T-helper 2 cell treated with Interferon-gamma antibody and Interleukin-4, amounts not matched to agents 100 ng/mL and 5 ng/mL, for 36 hours (primary cell): ENCODE measurements around the gene AGAP9. TPM values are rescaled to one million over a fixed set of nuclear protein-coding genes. Genes with fewer than 3 reads are reported as not detected.
"Not testable (repeated sequence)": the region's sequence is repeated elsewhere in the genome, so short reads cannot be mapped to it uniquely, and the experiment has no call there.

Experiments
- intact Hi-C: fragments of 100-400 bp; cut with micrococcal nuclease; formaldehyde crosslinking; loops from one replicate; pipeline ENCODE4 v1.15.1; 2023
- total RNA-seq: library from RNA; stranded (reverse); gene quantifications from 2 replicates; pipeline ENCODE4 v1.2.3, GENCODE V29; 2022

Gene AGAP9
- 16.1 and 18.2 TPM in 2 replicates for total RNA-seq

GRCh38 chr10:47523475-47523874 is at the start of gene AGAP9:
AGAP9 (minus strand) TSS chr10:47523638; CDS start chr10:47523526, 112 bp downstream.
- intact Hi-C loops = not testable (repeated sequence)

- intact Hi-C loops = not testable (repeated sequence)
Measured at GRCh38 chr10:47571138-47571912, 47.9 kb upstream of the AGAP9 start.

- intact Hi-C loops = not testable (repeated sequence)
Measured at GRCh38 chr10:47566757-47567156, 43.3 kb upstream of the AGAP9 start.

- intact Hi-C loops = not testable (repeated sequence)
Measured at GRCh38 chr10:47566108-47566699, 42.8 kb upstream of the AGAP9 start.

GRCh38 chr10:47565517-47565920 is 42.1 kb upstream of the AGAP9 start:
- intact Hi-C loops = not testable (repeated sequence)

GRCh38 chr10:47564953-47565352 is 41.5 kb upstream of the AGAP9 start:
- intact Hi-C loops = not testable (repeated sequence)

- intact Hi-C loops = not testable (repeated sequence)
Measured at GRCh38 chr10:47564318-47564717, 40.9 kb upstream of the AGAP9 start.

GRCh38 chr10:47560452-47560851 is 37.0 kb upstream of the AGAP9 start:
- intact Hi-C loops = not testable (repeated sequence)

GRCh38 chr10:47559718-47560308 is 36.4 kb upstream of the AGAP9 start:
- intact Hi-C loops = not testable (repeated sequence)

- intact Hi-C loops = not testable (repeated sequence)
Measured at GRCh38 chr10:47558109-47558508, 34.7 kb upstream of the AGAP9 start.

GRCh38 chr10:47557616-47558015 is 34.2 kb upstream of the AGAP9 start:
- intact Hi-C loops = not testable (repeated sequence)

GRCh38 chr10:47555334-47555733 is 31.9 kb upstream of the AGAP9 start:
- intact Hi-C loops = not testable (repeated sequence)

GRCh38 chr10:47554552-47554951 is 31.1 kb upstream of the AGAP9 start:
- intact Hi-C loops = not testable (repeated sequence)

GRCh38 chr10:47553860-47554247 is 30.4 kb upstream of the AGAP9 start:
- intact Hi-C loops = not testable (repeated sequence)

GRCh38 chr10:47553214-47553859 is 29.9 kb upstream of the AGAP9 start:
- intact Hi-C loops = not testable (repeated sequence)

GRCh38 chr10:47552719-47553118 is 29.3 kb upstream of the AGAP9 start:
- intact Hi-C loops = not testable (repeated sequence)

GRCh38 chr10:47547286-47547685 is 23.8 kb upstream of the AGAP9 start:
- intact Hi-C loops = not testable (repeated sequence)

GRCh38 chr10:47536430-47536829 is 13.0 kb upstream of the AGAP9 start:
- intact Hi-C loops = not testable (repeated sequence)

GRCh38 chr10:47502313-47502712 is 21.1 kb downstream of the AGAP9 start:
- intact Hi-C loops = not testable (repeated sequence)

GRCh38 chr10:47494226-47494625 is 29.2 kb downstream of the AGAP9 start:
- intact Hi-C loops = not testable (repeated sequence)

- intact Hi-C loops = not testable (repeated sequence)
Measured at GRCh38 chr10:47491600-47491999, 31.8 kb downstream of the AGAP9 start, which contains the start of gene FAM25G. FAM25G (minus strand) TSS chr10:47491700; CDS start chr10:47491674, 26 bp downstream.

- intact Hi-C loops = not testable (repeated sequence)
Measured at GRCh38 chr10:47489630-47490029, 33.8 kb downstream of the AGAP9 start.
